ENCODE results near the gene UBXN1. TPM values are rescaled to one million over a fixed set of nuclear protein-coding genes. Genes with fewer than 3 reads are reported as not detected.
A peak's percentile ranks its signal among the peaks of the same experiment; 100 is the strongest.

Gene UBXN1
- total and polyA plus RNA-seq, 4 donors: 84.1 to 224 (median 136) TPM

- no peak for ATAC-seq (ENCODE audit: low FRiP score)
- H3K36me3 ChIP-seq (ENCODE audit: control insufficient read depth in 1 of 2, insufficient read depth in 2 of 2, low read length in 1 of 2): no peaks in the 10 kb centered on the region
- intact Hi-C loops (cut with DNase I): no loop called here
- H3K4me3 ChIP-seq (ENCODE audit: low read length in 2 of 2): no peak overlapping the region
- H3K4me1 ChIP-seq (ENCODE audit: control insufficient read depth in 1 of 2, insufficient read depth in 2 of 2, low read length in 2 of 2): peaks cover 0 to 4% of the 10 kb centered on the region in 2 donors
- H3K27ac ChIP-seq (ENCODE audit: low read depth in 1 of 2, low read length in 2 of 2): no peak overlapping the region
- H3K27me3 ChIP-seq (ENCODE audit: control insufficient read depth in 1 of 2, insufficient read depth in 2 of 2, low read length in 1 of 2): no peaks in the 10 kb centered on the region
- H3K9me3 ChIP-seq (ENCODE audit: control insufficient read depth, low read length): no peaks in the 10 kb centered on the region
- 88 to 90% methylated on average over 23 to 24 of the region's 24 CpGs for WGBS, 2 donors
- DNase-seq: no peak
These were observed 30.5 kb downstream of the UBXN1 start for GRCh38 chr11:62648185-62648966.

DNA sequence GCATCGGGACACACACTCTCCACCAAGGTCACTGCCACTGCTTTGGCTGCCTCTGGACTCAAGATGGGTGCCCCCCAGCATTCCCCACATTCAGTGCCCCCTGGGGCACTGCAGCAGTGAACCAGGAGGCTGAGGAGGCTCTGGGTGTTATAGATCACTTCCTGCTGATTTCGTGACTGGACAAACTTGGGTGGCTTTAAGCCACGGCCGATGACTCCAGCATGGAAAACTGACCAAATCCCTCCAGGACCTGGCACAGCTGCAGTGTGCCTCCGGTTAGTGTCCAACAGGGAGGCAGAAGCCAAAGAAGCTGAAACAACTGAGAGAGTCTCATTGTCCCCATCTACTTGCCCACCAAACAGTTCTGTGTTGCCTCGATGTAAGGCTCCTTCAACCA is 31.3 kb downstream of the UBXN1 start:
- WGBS, 2 donors: 78 to 83% methylated on average over 6 of the region's 6 CpGs
- no peak overlapping the region for H3K27ac ChIP-seq (ENCODE audit: low read depth in 1 of 2, low read length in 2 of 2)

GRCh38 chr11:62646825-62647608 is 31.9 kb downstream of the UBXN1 start:
- no peak for ATAC-seq (ENCODE audit: low FRiP score)
- no peaks in the 10 kb centered on the region for H3K4me1 ChIP-seq (ENCODE audit: control insufficient read depth in 1 of 2, insufficient read depth in 2 of 2, low read length in 2 of 2)
- DNase-seq: peak in 1 of 2 donors; percentile 51
- no peaks in the 10 kb centered on the region for H3K36me3 ChIP-seq (ENCODE audit: control insufficient read depth in 1 of 2, insufficient read depth in 2 of 2, low read length in 1 of 2)
- no peak overlapping the region for H3K4me3 ChIP-seq (ENCODE audit: low read length in 2 of 2)
- H3K27ac ChIP-seq (ENCODE audit: low read depth in 1 of 2, low read length in 2 of 2): peak overlapping the region in 1 of 2 donors; percentile 71
- WGBS, 2 donors: 56 to 57% methylated on average over 32 of the region's 32 CpGs
- no peaks in the 10 kb centered on the region for H3K27me3 ChIP-seq (ENCODE audit: control insufficient read depth in 1 of 2, insufficient read depth in 2 of 2, low read length in 1 of 2)
- intact Hi-C loops (cut with DNase I): no loop called here
- no peaks in the 10 kb centered on the region for H3K9me3 ChIP-seq (ENCODE audit: control insufficient read depth, low read length)

More for the DNA sequence above, 31.3 kb downstream of the UBXN1 start:
- DNase-seq: no peak
- Histone ChIP-seq H3K4me1 (ENCODE audit: control insufficient read depth in 1 of 2, insufficient read depth in 2 of 2, low read length in 2 of 2) (peaks cover 0 to 4% of the 10 kb centered on the region in 2 donors), H3K27me3 (ENCODE audit: control insufficient read depth in 1 of 2, insufficient read depth in 2 of 2, low read length in 1 of 2) (no peaks in the 10 kb centered on the region), H3K36me3 (ENCODE audit: control insufficient read depth in 1 of 2, insufficient read depth in 2 of 2, low read length in 1 of 2) (no peaks in the 10 kb centered on the region), H3K4me3 (ENCODE audit: low read length in 2 of 2) (no peak overlapping the region), H3K9me3 (ENCODE audit: control insufficient read depth, low read length) (no peaks in the 10 kb centered on the region)
- intact Hi-C loops (cut with DNase I): no loop called here
- no peak for ATAC-seq (ENCODE audit: low FRiP score)

DNA sequence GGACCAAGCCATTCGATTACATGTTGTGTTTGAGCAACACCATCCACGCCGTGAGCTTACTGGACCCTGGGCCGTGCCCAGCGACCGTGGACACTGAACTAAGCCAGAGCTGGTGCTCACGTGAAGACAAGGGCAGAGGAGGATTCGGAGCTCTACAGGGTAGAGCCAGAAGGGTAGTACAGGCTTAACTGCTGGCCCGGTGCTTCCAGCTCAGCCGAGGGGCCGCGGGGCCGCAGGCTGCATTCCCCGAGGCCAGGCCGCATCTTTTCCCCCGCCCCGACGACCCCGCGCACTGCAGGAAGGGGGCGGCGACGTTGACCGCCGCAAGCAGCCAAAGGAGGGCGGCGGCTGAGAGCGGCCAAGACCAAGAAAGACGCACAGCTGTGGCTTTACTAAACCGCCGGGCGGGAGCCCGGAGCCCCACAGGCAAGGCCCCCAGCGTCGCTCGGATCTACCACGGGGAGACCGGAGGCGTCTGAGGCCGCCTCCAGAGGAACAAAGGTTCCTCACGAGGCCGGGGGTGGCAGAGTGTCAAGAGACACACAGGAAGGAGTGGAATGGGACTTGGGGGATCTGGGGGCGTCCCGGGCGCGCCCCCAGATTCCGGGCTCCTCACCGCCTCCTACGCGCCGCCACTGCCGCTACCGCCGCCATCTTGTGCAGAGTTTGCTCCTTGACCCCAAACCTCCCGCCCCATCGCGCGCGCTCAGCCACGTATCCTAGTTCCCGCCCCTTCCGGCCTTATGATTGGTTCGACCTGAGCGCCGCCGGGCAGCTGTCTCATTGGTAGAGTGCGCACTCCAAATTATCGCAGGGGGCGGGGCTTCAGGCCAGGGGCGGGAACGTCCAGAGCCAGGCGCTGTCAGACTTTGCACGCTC is 32.7 kb downstream of the UBXN1 start, which contains the start of gene GANAB:
Gene GANAB (minus strand): TSS at position 668 of the 879 bp plus-strand sequence. CDS start 14 bp downstream, at position 654.
- 0 to 1% methylated on average over 71 to 73 of the region's 73 CpGs for WGBS, 2 donors
- H3K27ac ChIP-seq (ENCODE audit: low read depth in 1 of 2, low read length in 2 of 2): peak within 1 kb of the TSS; percentile 80 to 81
- no peaks in the 10 kb centered on the region for H3K27me3 ChIP-seq (ENCODE audit: control insufficient read depth in 1 of 2, insufficient read depth in 2 of 2, low read length in 1 of 2)
- no peaks in the 10 kb centered on the region for H3K4me1 ChIP-seq (ENCODE audit: control insufficient read depth in 1 of 2, insufficient read depth in 2 of 2, low read length in 2 of 2)
- no peaks in the 10 kb centered on the region for H3K9me3 ChIP-seq (ENCODE audit: control insufficient read depth, low read length)
- peak; percentile 100 for DNase-seq
- peak; percentile 99 for ATAC-seq (ENCODE audit: low FRiP score)
- H3K4me3 ChIP-seq (ENCODE audit: low read length in 2 of 2): peak within 1 kb of the TSS; percentile 74 to 87
- intact Hi-C loops (cut with DNase I): no loop called here
- H3K36me3 ChIP-seq (ENCODE audit: control insufficient read depth in 1 of 2, insufficient read depth in 2 of 2, low read length in 1 of 2): no peaks in the 10 kb centered on the region

- Histone ChIP-seq H3K27me3 (ENCODE audit: control insufficient read depth in 1 of 2, insufficient read depth in 2 of 2, low read length in 1 of 2) (no peaks in the 10 kb centered on the region), H3K9me3 (ENCODE audit: control insufficient read depth, low read length) (no peaks in the 10 kb centered on the region), H3K27ac (ENCODE audit: low read depth in 1 of 2, low read length in 2 of 2) (no peak overlapping the region), H3K4me1 (ENCODE audit: control insufficient read depth in 1 of 2, insufficient read depth in 2 of 2, low read length in 2 of 2) (no peaks in the 10 kb centered on the region), H3K36me3 (ENCODE audit: control insufficient read depth in 1 of 2, insufficient read depth in 2 of 2, low read length in 1 of 2) (no peaks in the 10 kb centered on the region), H3K4me3 (ENCODE audit: low read length in 2 of 2) (peak overlapping the region in 1 of 2 donors; percentile 87)
- 13 to 17% methylated on average over 11 of the region's 11 CpGs for WGBS, 2 donors
- DNase-seq: no peak
- intact Hi-C loops (cut with DNase I): no loop called here
- no peak for ATAC-seq (ENCODE audit: low FRiP score)
These were observed 33.3 kb downstream of the UBXN1 start for GRCh38 chr11:62645671-62645945.

- Histone ChIP-seq H3K27ac (ENCODE audit: low read depth in 1 of 2, low read length in 2 of 2) (no peak overlapping the region), H3K4me3 (ENCODE audit: low read length in 2 of 2) (no peak overlapping the region), H3K9me3 (ENCODE audit: control insufficient read depth, low read length) (no peaks in the 10 kb centered on the region), H3K4me1 (ENCODE audit: control insufficient read depth in 1 of 2, insufficient read depth in 2 of 2, low read length in 2 of 2) (no peaks in the 10 kb centered on the region), H3K36me3 (ENCODE audit: control insufficient read depth in 1 of 2, insufficient read depth in 2 of 2, low read length in 1 of 2) (peaks cover 2 to 3% of the 10 kb centered on the region in 2 donors), H3K27me3 (ENCODE audit: control insufficient read depth in 1 of 2, insufficient read depth in 2 of 2, low read length in 1 of 2) (no peaks in the 10 kb centered on the region)
- intact Hi-C loops (cut with DNase I): no loop called here
- WGBS, 2 donors: 80 to 84% methylated on average over 8 of the region's 8 CpGs
- DNase-seq (no peak), ATAC-seq (ENCODE audit: low FRiP score) (no peak)
These were observed 34.7 kb downstream of the UBXN1 start for GRCh38 chr11:62644220-62644619.

DNA sequence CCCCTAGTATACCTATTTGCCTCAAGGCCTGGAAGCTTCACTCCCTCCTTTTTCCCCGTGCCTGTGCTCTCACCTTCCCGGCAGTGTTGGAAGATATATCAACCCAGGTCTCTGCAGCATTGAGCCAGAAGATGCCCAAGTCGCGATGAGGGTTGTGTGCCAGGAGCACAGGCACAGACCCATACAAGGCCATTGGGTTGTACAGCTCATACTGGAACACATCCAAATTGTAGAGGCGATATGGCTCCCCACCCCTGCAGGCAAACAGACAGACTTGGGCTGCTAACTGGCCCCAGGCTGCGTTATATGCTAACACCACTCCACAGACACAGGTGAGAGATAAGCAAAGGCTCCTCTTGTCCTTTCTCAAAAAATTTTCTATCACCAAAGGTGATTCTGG is 46.4 kb downstream of the UBXN1 start:
- Histone ChIP-seq H3K36me3 (ENCODE audit: control insufficient read depth in 1 of 2, insufficient read depth in 2 of 2, low read length in 1 of 2) (peaks cover 3 to 23% of the 10 kb centered on the region in 2 donors), H3K27ac (ENCODE audit: low read depth in 1 of 2, low read length in 2 of 2) (no peak overlapping the region), H3K4me3 (ENCODE audit: low read length in 2 of 2) (no peak overlapping the region), H3K4me1 (ENCODE audit: control insufficient read depth in 1 of 2, insufficient read depth in 2 of 2, low read length in 2 of 2) (no peaks in the 10 kb centered on the region), H3K27me3 (ENCODE audit: control insufficient read depth in 1 of 2, insufficient read depth in 2 of 2, low read length in 1 of 2) (no peaks in the 10 kb centered on the region), H3K9me3 (ENCODE audit: control insufficient read depth, low read length) (no peaks in the 10 kb centered on the region)
- ATAC-seq (ENCODE audit: low FRiP score): no peak
- DNase-seq: no peak
- WGBS, 2 donors: 80 to 85% methylated on average over 6 of the region's 6 CpGs
- intact Hi-C loops (cut with DNase I): no loop called here

GRCh38 chr11:62627713-62628112 is 51.2 kb downstream of the UBXN1 start:
- no peak overlapping the region for H3K4me3 ChIP-seq (ENCODE audit: low read length in 2 of 2)
- whole genome bisulfite sequencing, 2 donors: 76 to 81% methylated on average over 3 of the region's 3 CpGs
- intact Hi-C loops (cut with DNase I): no loop called here
- peaks cover 3 to 30% of the 10 kb centered on the region in 2 donors for H3K36me3 ChIP-seq (ENCODE audit: control insufficient read depth in 1 of 2, insufficient read depth in 2 of 2, low read length in 1 of 2)
- no peaks in the 10 kb centered on the region for H3K9me3 ChIP-seq (ENCODE audit: control insufficient read depth, low read length)
- no peak for DNase-seq
- ATAC-seq (ENCODE audit: low FRiP score): no peak
- H3K4me1 ChIP-seq (ENCODE audit: control insufficient read depth in 1 of 2, insufficient read depth in 2 of 2, low read length in 2 of 2): no peaks in the 10 kb centered on the region
- H3K27ac ChIP-seq (ENCODE audit: low read depth in 1 of 2, low read length in 2 of 2): no peak overlapping the region
- no peaks in the 10 kb centered on the region for H3K27me3 ChIP-seq (ENCODE audit: control insufficient read depth in 1 of 2, insufficient read depth in 2 of 2, low read length in 1 of 2)

Measured in aorta (tissue), 5 donors.